Measurements from ENCODE around the gene IDH3G.

DNA sequence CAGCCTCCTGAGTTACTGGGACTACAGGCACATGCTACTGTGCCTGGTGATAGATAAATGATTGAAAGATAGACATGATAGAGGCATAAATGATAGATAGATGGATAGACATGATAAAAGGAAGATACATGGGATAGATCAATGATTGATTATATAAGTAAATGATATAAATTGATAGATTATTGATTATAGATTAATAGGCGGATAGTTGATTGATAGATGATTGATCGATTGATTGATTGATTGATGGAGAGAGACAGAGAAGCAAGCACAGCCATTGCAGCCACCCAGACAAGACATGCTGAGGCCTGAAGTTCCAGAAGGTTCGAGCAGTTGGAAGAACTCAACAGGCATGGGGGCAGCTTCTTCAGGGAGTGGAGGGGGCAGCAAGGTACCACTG, 47.8 kb downstream of the IDH3G start:
- TF ChIP-seq, protein P1, sequence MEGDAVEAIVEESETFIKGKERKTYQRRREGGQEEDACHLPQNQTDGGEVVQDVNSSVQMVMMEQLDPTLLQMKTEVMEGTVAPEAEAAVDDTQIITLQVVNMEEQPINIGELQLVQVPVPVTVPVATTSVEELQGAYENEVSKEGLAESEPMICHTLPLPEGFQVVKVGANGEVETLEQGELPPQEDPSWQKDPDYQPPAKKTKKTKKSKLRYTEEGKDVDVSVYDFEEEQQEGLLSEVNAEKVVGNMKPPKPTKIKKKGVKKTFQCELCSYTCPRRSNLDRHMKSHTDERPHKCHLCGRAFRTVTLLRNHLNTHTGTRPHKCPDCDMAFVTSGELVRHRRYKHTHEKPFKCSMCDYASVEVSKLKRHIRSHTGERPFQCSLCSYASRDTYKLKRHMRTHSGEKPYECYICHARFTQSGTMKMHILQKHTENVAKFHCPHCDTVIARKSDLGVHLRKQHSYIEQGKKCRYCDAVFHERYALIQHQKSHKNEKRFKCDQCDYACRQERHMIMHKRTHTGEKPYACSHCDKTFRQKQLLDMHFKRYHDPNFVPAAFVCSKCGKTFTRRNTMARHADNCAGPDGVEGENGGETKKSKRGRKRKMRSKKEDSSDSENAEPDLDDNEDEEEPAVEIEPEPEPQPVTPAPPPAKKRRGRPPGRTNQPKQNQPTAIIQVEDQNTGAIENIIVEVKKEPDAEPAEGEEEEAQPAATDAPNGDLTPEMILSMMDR (IDR thresholded peaks at IDR 0.05) = no peak
- no peak for TF ChIP-seq EZH2 (IDR thresholded peaks at IDR 0.05; ENCODE audit: borderline replicate concordance, insufficient read depth, low read depth, low read length, poor library complexity, severe bottlenecking)
